ENCODE results near the gene CADM2. TPM values are rescaled to one million over a fixed set of nuclear protein-coding genes. Genes with fewer than 3 reads are reported as not detected.

Gene CADM2
- total RNA-seq, 1 experiment from 2014 or later = 10.9 TPM

DNA sequence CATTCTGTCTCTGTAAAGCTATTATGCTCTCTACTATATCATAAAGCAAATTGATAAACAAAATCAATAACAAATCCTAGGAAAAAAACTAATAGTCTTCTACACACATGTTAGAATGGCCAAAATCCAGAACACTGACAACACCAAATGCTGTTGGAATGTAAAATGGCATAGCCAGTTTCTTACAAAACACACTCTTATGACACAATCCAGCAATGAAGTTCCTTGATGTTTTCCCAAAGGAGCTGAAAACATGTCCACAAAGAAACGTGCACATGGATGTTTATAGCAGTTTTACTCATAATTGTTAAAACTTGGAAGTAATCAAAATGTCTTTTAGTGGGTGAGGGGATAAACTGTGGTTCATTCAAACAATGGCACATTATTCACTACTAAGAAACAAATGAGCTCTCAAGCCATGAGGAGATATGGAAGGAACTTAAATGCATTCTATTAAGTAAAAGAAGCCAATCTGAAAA lies 32.7 kb downstream of the CADM2 start:
- Histone ChIP-seq H3K18ac (ENCODE audit: insufficient read length, low read depth, low read length) (no peak overlapping the region), H3K79me1 (ENCODE audit: insufficient read depth, low read depth, low read length, poor library complexity, severe bottlenecking) (no peaks in the 10 kb centered on the region), H3K9me3 (ENCODE audit: control insufficient read depth, low read depth, low read length) (no peaks in the 10 kb centered on the region), H3K14ac (ENCODE audit: insufficient read depth, low read length) (no peak overlapping the region), H3K4me2 (ENCODE audit: insufficient read depth, insufficient read length, low read length) (no peak overlapping the region), H2AK5ac (ENCODE audit: insufficient read length, low read length) (no peak overlapping the region), H3K23me2 (ENCODE audit: insufficient read length, low read depth, low read length, poor library complexity, severe bottlenecking) (no peaks in the 10 kb centered on the region), H4K8ac (replicated peaks; ENCODE audit: insufficient read length, low read depth, low read length) (no peak overlapping the region), H3K4me1 (ENCODE audit: insufficient read depth, low read length) (no peaks in the 10 kb centered on the region; the same call in 1 of the 2 replicates), H3K9ac (ENCODE audit: extremely low read depth, insufficient read length, low read length) (no peak overlapping the region), H3K27ac (ENCODE audit: insufficient read length, low read depth, low read length) (no peak overlapping the region), H2BK12ac (ENCODE audit: insufficient read length, low read depth, low read length) (no peak overlapping the region), H3K23ac (ENCODE audit: insufficient read length, low read depth, low read length) (no peak overlapping the region), H2BK15ac (ENCODE audit: low read depth, low read length) (no peak overlapping the region), H4K91ac (ENCODE audit: insufficient read length, low read depth, low read length) (no peak overlapping the region), H3K79me2 (ENCODE audit: insufficient read depth, low read length) (no peaks in the 10 kb centered on the region), H2AFZ (ENCODE audit: low read length) (no peak overlapping the region), H4K20me1 (ENCODE audit: control insufficient read depth, insufficient read depth, insufficient read length) (no peaks in the 10 kb centered on the region), H2BK20ac (ENCODE audit: low read depth, low read length, poor library complexity, severe bottlenecking) (no peak overlapping the region), H2BK120ac (ENCODE audit: low read depth, low read length, poor library complexity, severe bottlenecking) (no peak overlapping the region), H2BK5ac (ENCODE audit: insufficient read length, low read length) (no peak overlapping the region), H3K27me3 (ENCODE audit: insufficient read depth, low read length) (no peaks in the 10 kb centered on the region), H3K56ac (ENCODE audit: insufficient read length, low read depth, low read length) (no peak overlapping the region), H4K5ac (ENCODE audit: insufficient read length, low read depth, low read length) (no peak overlapping the region), H3K4ac (ENCODE audit: low read depth, low read length) (no peak overlapping the region), H3T11ph (ENCODE audit: low read length) (no peak overlapping the region)
- H3K27me3 Mint-ChIP-seq (ENCODE audit: low read depth) = no peaks in the 10 kb centered on the region
- no peaks in the 10 kb centered on the region; a peak in 1 of 7 replicates for H3K36me3 Mint-ChIP-seq (ENCODE audit: insufficient read depth in 1 of 3, low read depth in 3 of 3)
- peaks cover 27 to 30% of the 10 kb centered on the region in 2 experiments for H3K4me1 Mint-ChIP-seq
- no CpG with 5 or more reads among the region's 1 CpG for WGBS (ENCODE audit: extremely low coverage, insufficient read length, low lambda C conversion rate)
- TF ChIP-seq, protein P1, sequence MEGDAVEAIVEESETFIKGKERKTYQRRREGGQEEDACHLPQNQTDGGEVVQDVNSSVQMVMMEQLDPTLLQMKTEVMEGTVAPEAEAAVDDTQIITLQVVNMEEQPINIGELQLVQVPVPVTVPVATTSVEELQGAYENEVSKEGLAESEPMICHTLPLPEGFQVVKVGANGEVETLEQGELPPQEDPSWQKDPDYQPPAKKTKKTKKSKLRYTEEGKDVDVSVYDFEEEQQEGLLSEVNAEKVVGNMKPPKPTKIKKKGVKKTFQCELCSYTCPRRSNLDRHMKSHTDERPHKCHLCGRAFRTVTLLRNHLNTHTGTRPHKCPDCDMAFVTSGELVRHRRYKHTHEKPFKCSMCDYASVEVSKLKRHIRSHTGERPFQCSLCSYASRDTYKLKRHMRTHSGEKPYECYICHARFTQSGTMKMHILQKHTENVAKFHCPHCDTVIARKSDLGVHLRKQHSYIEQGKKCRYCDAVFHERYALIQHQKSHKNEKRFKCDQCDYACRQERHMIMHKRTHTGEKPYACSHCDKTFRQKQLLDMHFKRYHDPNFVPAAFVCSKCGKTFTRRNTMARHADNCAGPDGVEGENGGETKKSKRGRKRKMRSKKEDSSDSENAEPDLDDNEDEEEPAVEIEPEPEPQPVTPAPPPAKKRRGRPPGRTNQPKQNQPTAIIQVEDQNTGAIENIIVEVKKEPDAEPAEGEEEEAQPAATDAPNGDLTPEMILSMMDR (conservative IDR thresholded peaks at IDR 0.05) = no peak
- DNase-seq = no peak
- no peak overlapping the region for H3K4me3 Mint-ChIP-seq
- no peak overlapping the region for H3K27ac Mint-ChIP-seq
- H3K9me3 Mint-ChIP-seq = no peaks in the 10 kb centered on the region

Data from H9 (cell line).